HG03025 (cell line): ENCODE data around the gene INSIG1.

Experiments
- ATAC-seq: cut with Tn5 transposase; IDR thresholded peaks from one replicate; pipeline ENCODE4 v1.9.1; 2021; ENCODE audit warnings: mild to moderate bottlenecking, moderate library complexity; ENCODE audit not compliant: unreplicated experiment, low FRiP score

The INSIG1 gene

GRCh38 chr7:155297517-155298287, at the start of gene INSIG1:
INSIG1 (plus strand) TSS chr7:155297878; CDS start chr7:155298286, 408 bp downstream.
- ATAC-seq = peak; percentile 59

GRCh38 chr7:155248366-155248756, 49.3 kb upstream of the INSIG1 start:
- ATAC-seq = no peak

GRCh38 chr7:155251831-155252230, 45.8 kb upstream of the INSIG1 start:
- ATAC-seq = no peak

GRCh38 chr7:155252444-155252887, 45.2 kb upstream of the INSIG1 start:
- no peak for ATAC-seq

GRCh38 chr7:155252892-155253501, 44.7 kb upstream of the INSIG1 start:
- ATAC-seq = no peak

- ATAC-seq = no peak
Observed at GRCh38 chr7:155254018-155254417, 43.7 kb upstream of the INSIG1 start.

GRCh38 chr7:155255071-155255470, 42.6 kb upstream of the INSIG1 start:
- no peak for ATAC-seq

- no peak for ATAC-seq
Observed at GRCh38 chr7:155255621-155256020, 42.1 kb upstream of the INSIG1 start.

GRCh38 chr7:155256081-155256760, 41.5 kb upstream of the INSIG1 start:
- ATAC-seq = no peak

GRCh38 chr7:155256761-155257481, 40.8 kb upstream of the INSIG1 start:
- no peak for ATAC-seq

GRCh38 chr7:155257482-155258225, 40.0 kb upstream of the INSIG1 start:
- ATAC-seq = no peak

- ATAC-seq = no peak
Observed at GRCh38 chr7:155258226-155258560, 39.5 kb upstream of the INSIG1 start.

GRCh38 chr7:155259866-155260497, 37.7 kb upstream of the INSIG1 start:
- ATAC-seq = no peak

GRCh38 chr7:155260498-155260872, 37.2 kb upstream of the INSIG1 start:
- no peak for ATAC-seq

GRCh38 chr7:155261031-155261985, 36.4 kb upstream of the INSIG1 start:
- no peak for ATAC-seq

GRCh38 chr7:155262031-155262430, 35.6 kb upstream of the INSIG1 start:
- ATAC-seq = no peak

GRCh38 chr7:155263051-155263450, 34.6 kb upstream of the INSIG1 start:
- no peak for ATAC-seq

GRCh38 chr7:155263581-155264143, 34.0 kb upstream of the INSIG1 start:
- ATAC-seq = no peak
